CD4-positive, alpha-beta T cell treated with Interleukin-6 for 4 hours (primary cell): ENCODE data around the gene AP1AR.
"Not testable (repeated sequence)": the region's sequence is repeated elsewhere in the genome, so short reads cannot be mapped to it uniquely, and the experiment has no call there.

Experiments used
- DNase-seq: peaks from one replicate; pipeline ENCODE4 v3.0.0-alpha.2; 2020; ENCODE audit warnings: mixed read lengths

The AP1AR gene, protein sequence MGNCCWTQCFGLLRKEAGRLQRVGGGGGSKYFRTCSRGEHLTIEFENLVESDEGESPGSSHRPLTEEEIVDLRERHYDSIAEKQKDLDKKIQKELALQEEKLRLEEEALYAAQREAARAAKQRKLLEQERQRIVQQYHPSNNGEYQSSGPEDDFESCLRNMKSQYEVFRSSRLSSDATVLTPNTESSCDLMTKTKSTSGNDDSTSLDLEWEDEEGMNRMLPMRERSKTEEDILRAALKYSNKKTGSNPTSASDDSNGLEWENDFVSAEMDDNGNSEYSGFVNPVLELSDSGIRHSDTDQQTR

DNA sequence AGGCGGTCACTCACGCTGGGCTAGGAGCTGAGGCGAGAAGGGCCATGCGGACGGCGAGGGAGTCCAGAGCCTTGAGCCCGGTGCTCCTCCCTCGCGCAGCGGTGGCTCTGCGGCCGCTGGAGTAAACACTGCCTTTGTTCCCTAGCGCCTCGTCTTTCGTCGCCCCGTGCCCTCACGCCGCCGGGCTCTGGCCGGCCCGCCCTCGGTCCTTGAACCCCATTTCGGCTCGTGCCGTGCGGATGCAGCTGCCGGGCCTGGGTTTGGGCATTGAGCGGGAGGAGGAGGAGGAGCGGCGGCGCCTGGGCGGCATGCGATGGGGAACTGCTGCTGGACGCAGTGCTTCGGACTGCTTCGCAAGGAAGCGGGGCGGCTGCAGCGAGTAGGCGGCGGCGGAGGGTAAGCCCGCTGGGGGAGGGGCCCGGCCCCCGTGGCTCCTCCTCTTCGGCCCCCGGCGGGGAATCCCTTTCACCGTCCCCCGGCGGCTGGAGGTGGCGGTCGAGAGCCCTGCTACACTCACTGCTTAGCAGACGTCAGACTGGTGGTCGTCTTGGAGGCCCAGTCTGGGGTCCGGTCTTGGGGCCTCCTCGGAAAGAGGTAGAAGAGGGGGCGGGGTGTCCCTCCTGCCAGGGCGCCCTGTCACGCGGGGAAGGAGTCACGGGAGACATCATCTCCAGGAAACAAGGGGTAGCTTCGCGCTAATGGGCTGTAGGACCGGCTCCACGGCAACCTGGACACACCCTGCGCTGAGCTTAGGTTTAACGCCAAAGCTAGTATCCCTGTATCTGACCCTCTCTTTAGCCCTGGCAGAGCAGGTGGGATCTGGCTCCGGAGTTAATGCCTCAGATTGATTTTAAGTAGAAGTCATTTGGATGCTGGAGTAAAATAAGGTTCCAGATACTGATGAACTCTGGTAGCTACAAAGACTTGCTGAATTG lies at the start of gene AP1AR:
TSS of gene AP1AR (plus strand) at position 9 of the 935 bp plus-strand sequence. CDS start at position 314, 305 bp downstream.
- DNase-seq = peak; percentile 81

GRCh38 chr4:112182604-112183003 lies 49.0 kb upstream of the AP1AR start:
- no peak for DNase-seq

GRCh38 chr4:112183252-112183651 lies 48.3 kb upstream of the AP1AR start:
- no peak for DNase-seq

DNA sequence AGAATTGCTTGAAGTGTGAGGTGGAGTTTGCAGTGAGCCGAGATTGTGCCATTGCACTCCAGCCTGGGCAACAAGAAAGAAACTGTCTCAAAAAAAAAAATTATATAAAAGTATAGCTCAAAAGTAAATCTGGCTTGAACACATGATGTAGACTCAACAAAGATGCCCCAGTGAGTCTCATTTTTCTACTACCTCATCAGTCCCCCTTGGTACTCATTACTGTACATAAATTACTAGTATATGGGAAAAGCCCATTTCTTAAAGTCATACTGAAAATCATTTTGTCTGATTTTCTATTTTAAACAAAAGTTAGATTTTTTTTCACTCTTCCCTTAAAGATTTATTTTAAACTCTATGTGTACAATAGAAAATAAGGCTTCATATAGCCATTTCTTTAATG lies 47.1 kb upstream of the AP1AR start:
- DNase-seq = no peak

- DNase-seq = no peak
These were observed 46.3 kb upstream of the AP1AR start for GRCh38 chr4:112185334-112185733.

DNA sequence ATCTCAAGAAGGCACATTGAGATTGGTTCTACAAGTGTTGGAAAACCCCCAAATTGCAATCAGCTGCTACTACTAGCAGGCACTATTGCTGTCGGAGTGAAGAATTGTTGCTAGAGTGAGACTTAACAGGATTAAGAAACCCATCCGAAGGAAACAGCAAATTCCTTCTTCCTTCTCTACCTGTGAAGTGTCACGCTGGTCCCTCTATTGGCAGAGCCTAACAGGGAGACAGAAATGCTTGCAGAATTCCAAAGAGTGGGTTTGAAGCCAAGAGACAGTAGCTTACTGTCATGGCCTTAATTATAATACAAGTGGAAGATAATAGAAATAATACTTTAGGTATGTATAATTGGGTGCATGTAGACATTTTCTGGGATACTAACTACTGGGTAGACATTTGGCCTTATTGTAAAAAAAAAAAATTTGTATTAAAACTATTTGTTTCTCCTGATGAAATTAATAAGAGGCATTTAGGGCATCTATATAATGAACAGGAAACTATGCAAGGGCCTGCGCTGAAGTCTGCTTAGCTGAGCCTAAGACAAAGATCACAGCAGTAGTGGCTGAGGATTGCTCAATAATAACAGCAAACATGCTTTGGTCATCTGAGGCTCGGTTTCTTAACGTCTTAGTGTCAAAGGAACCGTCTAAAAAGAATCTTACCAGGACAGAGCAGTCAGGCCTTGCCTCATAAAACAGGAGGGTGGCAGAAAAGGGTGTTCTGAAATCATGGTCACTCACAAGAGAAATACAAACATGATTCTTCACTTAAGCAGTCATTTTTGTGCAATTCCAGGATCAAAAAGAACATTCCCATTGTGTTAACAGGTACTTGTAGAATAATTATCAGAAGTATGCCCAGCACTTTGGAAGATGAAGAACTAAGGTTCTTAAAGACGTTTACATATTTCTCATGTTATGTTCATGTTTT lies 45.6 kb upstream of the AP1AR start:
- no peak for DNase-seq

GRCh38 chr4:112189754-112190153 lies 41.8 kb upstream of the AP1AR start:
- no peak for DNase-seq

GRCh38 chr4:112190684-112191083 lies 40.9 kb upstream of the AP1AR start:
- no peak for DNase-seq

DNA sequence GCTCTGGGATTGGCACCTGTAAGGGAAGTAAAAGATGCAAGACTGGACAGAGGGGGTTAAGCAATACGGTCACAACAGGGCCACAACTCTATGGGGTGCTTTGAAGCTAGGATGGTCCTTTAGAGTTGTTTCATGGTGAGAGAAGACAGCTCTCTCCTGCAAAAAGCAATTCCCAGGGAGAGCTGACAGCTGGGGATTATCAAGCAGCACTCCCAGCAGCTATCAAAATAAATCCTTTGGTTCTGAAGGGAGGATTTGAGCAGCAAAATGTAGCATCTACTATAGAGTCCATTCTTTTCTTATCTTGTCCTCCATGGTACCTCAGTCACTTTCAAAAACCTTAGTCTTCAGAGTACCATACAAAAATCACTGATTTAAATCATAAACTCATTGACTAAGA lies 35.1 kb upstream of the AP1AR start:
- DNase-seq = no peak

GRCh38 chr4:112199041-112199440 lies 32.5 kb upstream of the AP1AR start:
- no peak for DNase-seq

GRCh38 chr4:112201915-112202505 lies 29.6 kb upstream of the AP1AR start:
- DNase-seq = no peak

- no peak for DNase-seq
These were observed 28.0 kb upstream of the AP1AR start for GRCh38 chr4:112203593-112203992.

DNA sequence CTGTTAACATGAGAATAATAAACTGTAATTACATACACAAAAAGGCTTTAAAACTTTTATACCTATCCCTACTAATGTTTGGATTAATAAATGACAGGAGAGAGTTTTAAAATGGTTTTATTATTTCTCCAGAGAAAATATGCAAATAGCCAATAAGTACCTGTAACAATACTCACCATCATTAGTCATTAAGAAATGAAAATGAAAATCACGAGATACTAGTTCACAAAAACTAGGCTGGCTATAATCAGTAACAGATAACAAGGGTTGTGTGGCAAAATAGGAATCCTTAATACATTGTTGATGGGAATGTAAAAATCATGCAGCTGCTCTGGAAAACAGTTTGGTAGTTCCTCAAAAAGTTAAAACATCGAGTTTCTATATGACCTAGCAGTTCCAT lies 25.2 kb upstream of the AP1AR start:
- no peak for DNase-seq

DNA sequence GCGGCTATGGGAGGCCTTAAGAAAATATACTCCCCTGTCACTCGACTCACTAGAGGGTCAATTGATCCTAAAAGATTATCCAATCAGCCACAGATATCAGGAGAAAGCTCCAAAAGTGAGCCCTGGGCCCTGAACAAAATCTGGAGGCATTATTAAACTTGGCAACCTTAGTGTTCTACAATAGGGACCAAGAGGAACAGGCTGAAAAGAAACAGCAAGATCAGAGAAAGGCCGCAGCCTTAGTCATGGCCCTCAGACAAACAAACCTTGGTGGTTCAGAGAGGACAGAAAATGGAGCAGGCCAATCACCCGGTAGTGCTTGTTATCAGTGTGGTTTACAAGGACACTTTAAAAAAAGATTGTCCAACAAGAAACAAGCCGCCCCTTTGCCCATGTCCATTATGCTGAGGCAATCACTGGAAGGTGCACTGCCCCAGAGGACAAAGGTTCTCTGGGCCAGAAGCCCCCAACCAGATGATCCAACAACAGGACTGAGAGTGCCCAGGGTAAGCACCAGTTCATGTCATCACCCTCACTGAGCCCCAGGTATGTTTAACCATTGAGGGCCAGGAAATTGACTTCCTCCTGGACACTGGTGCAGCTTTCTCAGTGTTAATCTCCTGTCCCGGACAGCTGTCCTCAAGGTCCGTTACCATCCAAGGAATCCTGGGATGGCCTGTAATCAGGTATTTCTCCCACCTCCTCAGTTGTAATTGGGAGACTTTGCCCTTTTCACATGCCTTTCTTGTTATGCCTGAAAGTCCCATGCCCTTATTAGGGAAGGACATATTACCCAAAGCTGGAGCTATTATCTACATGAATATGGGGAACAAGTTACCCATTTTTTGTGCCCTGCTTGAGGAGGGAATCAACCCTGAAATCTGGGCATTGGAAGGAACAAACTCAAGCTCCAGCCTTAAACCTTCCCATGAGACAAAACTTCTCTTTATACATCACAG lies 23.2 kb upstream of the AP1AR start:
- DNase-seq = not testable (repeated sequence)

DNA sequence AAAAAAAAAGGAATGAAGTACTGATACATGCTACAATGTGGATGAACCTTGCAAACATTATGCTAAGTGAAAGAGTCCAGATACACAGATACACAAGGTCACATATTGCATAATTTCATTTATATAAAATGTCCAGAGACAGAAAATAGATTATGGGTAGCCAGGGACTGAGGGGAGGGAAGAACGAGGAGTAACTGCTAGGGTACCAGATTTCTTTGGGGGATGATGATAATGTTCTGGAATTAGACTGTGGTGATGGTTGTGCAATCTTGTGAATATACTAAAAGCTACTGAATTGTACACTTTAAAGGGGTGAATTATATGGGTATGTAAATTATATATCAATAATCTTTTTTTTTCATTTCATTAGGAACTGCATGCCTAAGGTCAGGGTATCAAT lies 20.8 kb upstream of the AP1AR start:
- no peak for DNase-seq

- DNase-seq = no peak
These were observed 18.5 kb upstream of the AP1AR start for GRCh38 chr4:112213091-112213490.

- no peak for DNase-seq
These were observed 17.7 kb upstream of the AP1AR start for GRCh38 chr4:112213856-112214255.

GRCh38 chr4:112214390-112215264 lies 17.0 kb upstream of the AP1AR start:
- DNase-seq = no peak

GRCh38 chr4:112219826-112220366 lies 11.7 kb upstream of the AP1AR start:
- DNase-seq = no peak
